ENCODE data around the gene BTNL2.

BTNL2 gene

GRCh38 chr6:32430179-32430578 lies 23.2 kb upstream of the BTNL2 start:
- no peak for DNase-seq (ENCODE audit: low read depth)
- no peak overlapping the region for H3K4me3 ChIP-seq (ENCODE audit: low read length)
- TF ChIP-seq CTCF (conservative IDR thresholded peaks at IDR 0.05; ENCODE audit: low read length) = no peak

GRCh38 chr6:32427934-32428474 lies 21.0 kb upstream of the BTNL2 start:
- no peak for TF ChIP-seq CTCF (conservative IDR thresholded peaks at IDR 0.05; ENCODE audit: low read length)

GRCh38 chr6:32427218-32427617 lies 20.2 kb upstream of the BTNL2 start:
- TF ChIP-seq CTCF (conservative IDR thresholded peaks at IDR 0.05; ENCODE audit: low read length) = no peak
- no peak for DNase-seq (ENCODE audit: low read depth)
- H3K4me3 ChIP-seq (ENCODE audit: low read length) = no peak overlapping the region

More at GRCh38 chr6:32427934-32428474, 21.0 kb upstream of the BTNL2 start:
- H3K4me3 ChIP-seq (ENCODE audit: low read length) = no peak overlapping the region
- no peak for DNase-seq (ENCODE audit: low read depth)

- DNase-seq (ENCODE audit: low read depth) = no peak
- H3K4me3 ChIP-seq (ENCODE audit: low read length) = no peak overlapping the region
- no peak for TF ChIP-seq CTCF (conservative IDR thresholded peaks at IDR 0.05; ENCODE audit: low read length)
These were observed 19.4 kb upstream of the BTNL2 start for GRCh38 chr6:32426338-32426737.

- no peak overlapping the region for H3K4me3 ChIP-seq (ENCODE audit: low read length)
- DNase-seq (ENCODE audit: low read depth) = no peak
- TF ChIP-seq CTCF (conservative IDR thresholded peaks at IDR 0.05; ENCODE audit: low read length) = no peak
These were observed 17.8 kb upstream of the BTNL2 start for GRCh38 chr6:32424589-32425300.

- no peak for DNase-seq (ENCODE audit: low read depth)
- H3K4me3 ChIP-seq (ENCODE audit: low read length) = no peak overlapping the region
- TF ChIP-seq CTCF (conservative IDR thresholded peaks at IDR 0.05; ENCODE audit: low read length) = no peak
These were observed 9.1 kb upstream of the BTNL2 start for GRCh38 chr6:32416036-32416435.

GRCh38 chr6:32415521-32416019 lies 8.6 kb upstream of the BTNL2 start:
- DNase-seq (ENCODE audit: low read depth) = peak; percentile 59
- no peak overlapping the region for H3K4me3 ChIP-seq (ENCODE audit: low read length)

More at GRCh38 chr6:32415521-32416019, 8.6 kb upstream of the BTNL2 start:
- peak; percentile 99 for TF ChIP-seq CTCF (conservative IDR thresholded peaks at IDR 0.05; ENCODE audit: low read length)
